LHCN-M2 (cell line): Measurements from ENCODE around the gene ZBED4. TPM values are rescaled to one million over a fixed set of nuclear protein-coding genes. Genes with fewer than 3 reads are reported as not detected.
"Not testable (repeated sequence)": the region's sequence is repeated elsewhere in the genome, so short reads cannot be mapped to it uniquely, and the experiment has no call there.

Experiments
- DNase-seq: peaks from one replicate; pipeline ENCODE4 v3.0.0-alpha.2; 2012; ENCODE audit warnings: low read depth
- total RNA-seq: library from RNA; depleted of rRNA; stranded (reverse); fragments of >200 nt; gene quantifications from 2 replicates; pipeline ENCODE4 v1.2.3, GENCODE V29; 2014

Gene ZBED4
- total RNA-seq, 1 experiment from 2014 or later: 13.4 TPM

- not testable (repeated sequence) for DNase-seq
Observed at GRCh38 chr22:49852568-49852897, 1.1 kb upstream of the ZBED4 start.

GRCh38 chr22:49853981-49854831 lies 562 bp downstream of the ZBED4 start:
- peak; percentile 23 for DNase-seq

- peak; percentile 21 for DNase-seq
Observed at GRCh38 chr22:49855251-49855911, 1.7 kb downstream of the ZBED4 start.

- no peak for DNase-seq
Observed at GRCh38 chr22:49856343-49856742, 2.7 kb downstream of the ZBED4 start.

- no peak for DNase-seq
Observed at GRCh38 chr22:49856766-49857618, 3.3 kb downstream of the ZBED4 start.

- no peak for DNase-seq
Observed at GRCh38 chr22:49858827-49859226, 5.2 kb downstream of the ZBED4 start.

- no peak for DNase-seq
Observed at GRCh38 chr22:49861642-49862495, 8.2 kb downstream of the ZBED4 start.

GRCh38 chr22:49862496-49862776 lies 8.8 kb downstream of the ZBED4 start:
- no peak for DNase-seq

GRCh38 chr22:49863931-49864330 lies 10.3 kb downstream of the ZBED4 start:
- peak; percentile 25 for DNase-seq

GRCh38 chr22:49865156-49865555 lies 11.5 kb downstream of the ZBED4 start:
- DNase-seq: no peak

GRCh38 chr22:49866134-49866533 lies 12.5 kb downstream of the ZBED4 start:
- DNase-seq: no peak

- no peak for DNase-seq
Observed at GRCh38 chr22:49866646-49867045, 13.0 kb downstream of the ZBED4 start.

GRCh38 chr22:49867303-49868265 lies 13.9 kb downstream of the ZBED4 start:
- no peak for DNase-seq

GRCh38 chr22:49869086-49869830 lies 15.6 kb downstream of the ZBED4 start:
- DNase-seq: no peak

GRCh38 chr22:49869845-49870712 lies 16.4 kb downstream of the ZBED4 start:
- no peak for DNase-seq

- DNase-seq: peak; percentile 28
Observed at GRCh38 chr22:49871482-49871881, 17.8 kb downstream of the ZBED4 start.

- no peak for DNase-seq
Observed at GRCh38 chr22:49872347-49872746, 18.7 kb downstream of the ZBED4 start.

GRCh38 chr22:49873228-49873940 lies 19.7 kb downstream of the ZBED4 start:
- no peak for DNase-seq
